ENCODE measurements around the gene HSD11B2. TPM values are rescaled to one million over a fixed set of nuclear protein-coding genes. Genes with fewer than 3 reads are reported as not detected.
A peak's percentile ranks its signal among the peaks of the same experiment; 100 is the strongest.

Gene HSD11B2
- not detected in 2 replicates for total RNA-seq

- DNase-seq (ENCODE audit: low read depth in 2 of 2) = peak; percentile 62 to 71
Measured at GRCh38 chr16:67430977-67431774, at the start of gene HSD11B2. Gene HSD11B2, plus strand, starts transcription at chr16:67431121. Its CDS starts 128 bp downstream, at chr16:67431249.

- DNase-seq (ENCODE audit: low read depth in 2 of 2) = no peak
Measured at GRCh38 chr16:67383284-67383683, 47.6 kb upstream of the HSD11B2 start.

DNA sequence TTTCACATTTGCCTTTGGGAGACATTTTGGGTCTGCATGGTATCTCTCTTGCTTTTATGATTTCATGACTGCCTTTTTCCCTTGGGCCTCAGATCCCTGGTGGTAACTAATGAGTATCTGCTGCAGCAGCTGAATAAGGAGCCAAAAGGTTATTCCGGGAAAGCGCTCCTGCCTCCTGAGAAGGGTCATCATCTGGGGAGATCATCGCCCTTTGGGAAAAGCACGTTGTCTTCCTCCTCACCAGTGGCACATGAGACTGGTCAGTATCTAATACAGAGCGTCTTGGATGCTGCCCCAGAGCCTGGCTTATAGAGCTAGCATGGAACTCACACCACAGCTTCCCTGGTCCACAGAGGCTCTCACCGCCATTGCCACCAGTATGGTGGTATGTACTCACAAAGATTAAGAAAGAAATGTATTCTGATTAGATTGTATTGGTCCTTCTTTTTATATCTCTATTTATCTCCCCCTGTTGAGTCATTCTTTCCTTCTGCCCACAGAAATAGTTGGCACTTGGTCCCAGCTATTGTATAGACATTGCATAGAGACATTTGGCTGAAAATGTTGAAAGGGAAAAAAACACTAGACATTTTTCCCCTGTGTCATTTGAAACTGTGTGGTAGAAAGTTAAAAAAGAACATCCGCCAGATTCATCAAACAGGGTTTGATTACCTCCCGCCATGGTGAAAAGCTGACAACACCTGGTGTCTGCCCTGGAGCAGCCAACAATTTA, 46.0 kb upstream of the HSD11B2 start:
- peak; percentile 48 to 93 for DNase-seq (ENCODE audit: low read depth in 2 of 2)

DNA sequence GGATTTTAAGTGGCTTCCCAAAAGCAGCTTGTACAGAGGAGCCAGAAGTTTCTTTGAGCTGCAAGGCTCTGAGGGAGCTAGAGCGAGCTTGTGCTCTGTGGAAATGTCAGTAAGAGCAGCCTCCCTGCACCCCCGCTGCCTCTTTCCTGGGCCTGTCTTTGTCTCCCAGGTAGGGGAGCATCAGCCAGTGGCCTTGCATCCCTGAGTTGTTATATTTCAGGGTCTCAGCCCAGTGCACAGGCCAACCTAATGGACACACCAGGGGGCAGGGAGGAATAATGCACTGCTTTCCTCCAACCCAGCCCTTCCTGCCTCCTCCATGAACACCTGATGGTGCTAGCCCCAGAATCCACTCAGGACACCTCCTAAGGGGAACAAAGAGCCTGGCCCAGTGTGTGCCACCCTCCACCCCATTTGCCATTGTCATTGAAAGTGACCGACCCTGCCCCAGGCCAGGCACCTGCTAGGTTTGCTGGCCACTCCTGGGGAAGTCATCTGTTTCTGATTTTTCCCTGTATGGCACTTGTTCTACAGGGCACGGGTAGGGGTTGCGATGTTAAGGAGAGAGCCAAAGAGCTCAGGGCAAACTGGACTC, 44.0 kb upstream of the HSD11B2 start:
- no peak for DNase-seq (ENCODE audit: low read depth in 2 of 2)

- DNase-seq (ENCODE audit: low read depth in 2 of 2) = no peak
Measured at GRCh38 chr16:67387479-67388079, 43.3 kb upstream of the HSD11B2 start.

DNA sequence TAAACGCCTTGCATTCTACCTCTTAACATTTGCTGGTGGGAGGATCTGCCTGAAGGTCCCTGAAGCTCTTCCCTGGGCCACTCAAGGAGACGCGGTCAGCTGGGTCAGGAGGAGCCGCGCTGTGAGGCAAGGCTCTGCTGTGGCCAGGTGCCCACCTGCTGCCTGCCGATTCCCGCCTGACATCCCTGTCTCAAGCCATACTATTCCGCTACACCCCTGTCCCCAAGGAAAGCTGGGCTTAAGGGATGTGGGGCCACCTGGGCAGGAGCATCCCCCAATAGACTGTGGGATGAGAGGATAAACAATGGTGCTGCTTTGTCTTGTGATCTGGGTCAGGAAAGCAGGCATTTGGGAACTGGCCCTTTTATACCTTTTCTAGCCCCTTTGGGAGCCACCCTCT, 42.7 kb upstream of the HSD11B2 start:
- DNase-seq (ENCODE audit: low read depth in 2 of 2) = no peak

DNA sequence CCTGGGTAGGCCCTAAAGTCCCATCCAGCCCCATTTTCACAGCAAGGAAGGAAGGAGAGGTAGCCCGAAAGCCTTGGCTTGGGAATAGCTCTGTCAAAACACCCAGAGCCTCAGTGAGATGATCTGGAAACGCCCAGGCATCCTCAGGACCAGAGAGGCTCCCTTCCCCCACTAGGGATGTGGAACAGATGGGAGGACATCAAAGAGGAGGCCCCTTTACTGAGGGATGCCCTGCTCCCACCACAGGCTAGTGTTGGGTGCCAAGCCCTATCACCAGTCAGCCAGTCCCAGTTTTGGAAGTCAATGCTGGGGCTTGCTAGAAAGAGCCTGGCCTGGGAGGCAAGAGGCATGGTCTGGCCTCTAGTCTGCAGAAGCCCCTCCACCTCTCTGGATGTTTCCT, 42.3 kb upstream of the HSD11B2 start:
- DNase-seq (ENCODE audit: low read depth in 2 of 2) = no peak

DNA sequence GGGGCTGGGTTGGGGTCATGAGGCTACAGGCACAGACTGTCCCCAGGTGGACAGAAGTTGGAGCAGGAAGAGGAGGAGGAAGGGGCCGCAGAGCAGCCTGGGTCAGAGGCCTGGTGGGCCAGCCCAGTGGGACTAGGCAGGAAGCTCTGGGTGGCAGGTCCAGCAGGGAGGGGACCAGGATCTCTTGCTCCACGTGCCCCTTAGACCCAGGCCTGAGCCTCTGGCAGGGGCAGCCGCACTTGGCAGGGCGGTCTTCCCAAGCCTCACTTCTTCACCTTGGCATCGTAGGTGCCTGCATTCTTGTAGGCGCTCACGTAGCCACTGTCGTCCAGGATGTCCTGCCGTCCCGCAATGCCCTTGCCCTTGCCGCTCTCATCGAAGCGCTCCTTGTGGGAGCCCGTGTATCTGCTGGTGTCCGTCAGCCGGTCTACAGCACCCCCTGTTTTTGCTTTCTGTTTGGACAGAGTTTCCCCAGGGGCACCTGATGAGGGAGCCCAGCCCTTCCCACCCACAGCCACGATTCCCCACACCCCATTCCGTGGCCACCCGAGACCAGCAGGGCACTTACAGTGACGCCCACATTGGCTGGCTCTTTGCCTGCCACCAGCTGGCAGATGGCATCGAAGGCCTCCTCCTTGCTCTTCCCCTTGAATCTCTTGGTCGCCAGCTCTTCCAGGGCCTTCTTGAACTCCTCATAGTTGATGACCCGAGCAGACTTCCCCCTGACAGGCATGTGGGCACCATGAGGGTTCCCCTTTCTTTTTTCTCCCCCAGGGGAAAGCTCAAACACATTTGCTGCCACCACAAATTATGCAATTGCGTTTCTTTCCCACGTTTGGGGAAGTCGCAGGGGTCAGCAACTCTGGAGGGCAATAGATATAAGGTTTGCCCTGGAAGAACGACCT, 40.8 kb upstream of the HSD11B2 start:
- no peak for DNase-seq (ENCODE audit: low read depth in 2 of 2)

DNA sequence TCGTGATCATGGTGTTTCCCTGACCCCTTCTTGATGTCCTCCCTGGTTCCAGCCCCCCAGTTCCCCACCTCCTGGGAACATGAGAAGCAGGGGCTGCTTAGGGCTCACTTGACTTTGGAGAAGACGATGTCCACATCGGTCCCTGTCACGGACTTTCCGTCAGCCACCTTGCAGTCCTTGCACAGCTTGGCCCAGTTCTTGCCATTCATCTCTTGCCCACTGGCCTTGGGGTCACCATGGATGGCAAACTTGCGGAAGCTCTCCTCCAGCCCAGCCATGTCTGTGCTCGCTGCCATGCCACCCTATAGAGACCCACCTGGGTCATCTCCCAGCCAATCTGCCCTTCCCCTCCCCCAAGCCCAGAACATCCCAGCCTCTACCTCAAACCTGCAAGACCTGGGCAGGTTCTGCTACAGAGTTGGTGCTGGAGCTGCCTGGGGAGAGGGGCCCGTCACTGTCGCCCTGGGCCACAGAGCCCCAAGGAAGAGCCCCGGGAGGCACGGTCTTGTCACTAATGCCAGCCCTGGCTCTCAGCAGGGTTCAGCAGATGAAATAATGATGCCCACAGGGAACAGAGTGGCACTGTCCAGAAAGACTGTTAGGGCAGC, 40.0 kb upstream of the HSD11B2 start:
- no peak for DNase-seq (ENCODE audit: low read depth in 2 of 2)

DNA sequence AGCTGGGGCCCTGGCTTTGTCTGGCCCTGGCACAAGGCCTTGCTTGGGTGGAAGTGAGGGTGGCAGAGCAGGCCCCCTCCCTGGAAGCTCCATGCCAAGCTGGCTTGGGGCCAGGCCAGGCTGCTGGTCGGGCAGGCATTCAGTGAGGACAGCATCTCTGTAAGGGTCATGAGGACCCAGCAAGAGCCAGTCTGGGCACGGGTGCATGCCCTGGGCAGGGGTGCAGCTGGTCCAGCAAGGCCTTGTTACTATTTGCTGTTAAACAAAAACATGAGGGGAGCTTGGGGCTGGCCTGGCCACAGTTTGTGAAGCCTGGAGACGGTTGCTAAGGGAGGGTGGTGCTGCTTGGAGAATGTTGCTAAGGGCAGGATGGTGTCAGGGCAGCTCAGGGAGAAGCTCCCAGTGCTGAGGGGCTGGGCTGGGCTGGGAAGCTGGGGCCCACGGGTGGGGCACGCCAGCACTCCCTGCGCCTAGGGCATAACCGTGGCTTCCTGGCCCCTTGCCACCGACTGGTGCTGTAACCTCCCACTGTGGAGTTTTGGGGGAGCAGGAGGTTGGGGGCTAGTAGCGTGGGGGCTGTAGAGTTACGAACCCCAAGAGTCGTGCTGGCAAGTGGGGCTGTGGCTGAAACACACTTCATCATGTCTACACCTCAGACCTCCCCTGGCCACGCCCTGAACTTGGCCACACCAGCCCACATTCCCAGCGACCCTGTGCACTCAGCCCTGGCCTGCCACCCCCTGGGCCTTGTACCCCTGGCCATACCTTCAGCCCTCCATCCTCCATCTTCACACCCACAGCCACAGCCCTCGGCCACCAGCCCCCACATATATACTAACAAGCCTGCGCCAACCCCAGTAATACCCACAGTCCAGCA, 39.3 kb upstream of the HSD11B2 start:
- DNase-seq (ENCODE audit: low read depth in 2 of 2) = no peak

GRCh38 chr16:67392301-67393059, 38.4 kb upstream of the HSD11B2 start:
- DNase-seq (ENCODE audit: low read depth in 2 of 2) = no peak

- DNase-seq (ENCODE audit: low read depth in 2 of 2) = peak; percentile 84 to 89
Measured at GRCh38 chr16:67393111-67393787, 37.7 kb upstream of the HSD11B2 start, which contains the start of gene TPPP3. Gene TPPP3, minus strand, starts transcription at chr16:67393498. Its CDS starts 2,387 bp downstream, at chr16:67391111.

DNA sequence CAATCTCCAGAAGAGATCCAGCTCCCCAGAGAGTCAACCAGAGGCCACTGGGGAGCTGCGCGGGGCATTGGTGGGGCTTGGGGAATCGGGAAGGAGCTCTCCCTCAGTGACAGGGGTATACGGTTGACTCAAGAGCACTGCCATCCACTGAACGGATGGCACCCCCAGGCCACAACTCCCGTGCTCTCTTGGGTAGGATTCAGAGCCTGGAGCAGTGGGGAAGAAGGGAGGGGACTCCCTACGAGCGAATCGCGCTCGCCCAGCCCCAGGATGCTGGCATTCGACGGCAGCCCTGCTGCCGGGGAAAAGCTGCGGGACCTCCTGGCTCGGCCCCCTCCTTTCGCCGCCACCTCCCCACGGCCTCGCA, 37.1 kb upstream of the HSD11B2 start:
- DNase-seq (ENCODE audit: low read depth in 2 of 2) = no peak

GRCh38 chr16:67394155-67395104, 36.5 kb upstream of the HSD11B2 start:
- peak in 1 of 2 donors; percentile 29 for DNase-seq (ENCODE audit: low read depth in 2 of 2)

DNA sequence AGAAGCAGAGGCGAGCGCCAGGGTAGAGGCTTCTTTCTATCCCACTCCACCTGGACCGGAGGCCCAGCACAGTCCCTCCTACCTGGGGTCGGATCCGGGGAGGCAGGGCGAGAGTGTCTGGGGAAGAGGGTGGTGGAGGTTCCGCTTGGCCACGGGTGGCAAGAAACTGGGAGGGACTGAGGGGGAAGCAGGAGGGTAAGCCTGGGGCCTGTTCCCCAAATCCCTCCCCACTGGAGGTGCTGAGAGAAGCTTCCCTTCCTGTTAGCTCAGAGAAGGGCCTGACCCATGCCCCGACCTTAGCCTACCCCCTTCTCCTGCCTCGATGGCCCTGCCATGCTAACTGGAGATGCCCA, 35.8 kb upstream of the HSD11B2 start:
- no peak for DNase-seq (ENCODE audit: low read depth in 2 of 2)

GRCh38 chr16:67395458-67396158, 35.3 kb upstream of the HSD11B2 start:
- no peak for DNase-seq (ENCODE audit: low read depth in 2 of 2)

All from lung microvascular endothelial cell (primary cell).